ENCODE data around the gene ZBTB16.
A peak's percentile ranks its signal among the peaks of the same experiment; 100 is the strongest.

The ZBTB16 gene

GRCh38 chr11:114175706-114176105 is 116.2 kb downstream of the ZBTB16 start:
- H3K4me3 ChIP-seq (replicated peaks in 1 of 2; ENCODE audit: low read depth in 2 of 2, low read length in 2 of 2) = no peak overlapping the region
- TF ChIP-seq CTCF (IDR thresholded peaks at IDR 0.05; ENCODE audit: low read depth, low read length) = no peak
- DNase-seq (ENCODE audit: low read depth in 2 of 2) = no peak

- TF ChIP-seq CTCF (IDR thresholded peaks at IDR 0.05; ENCODE audit: low read depth, low read length) = no peak
Observed at GRCh38 chr11:114176321-114176720, 116.8 kb downstream of the ZBTB16 start.

GRCh38 chr11:114178656-114179055 is 119.1 kb downstream of the ZBTB16 start:
- H3K4me3 ChIP-seq (replicated peaks in 1 of 2; ENCODE audit: low read depth in 2 of 2, low read length in 2 of 2) = no peak overlapping the region
- no peak for DNase-seq (ENCODE audit: low read depth in 2 of 2)
- TF ChIP-seq CTCF (IDR thresholded peaks at IDR 0.05; ENCODE audit: low read depth, low read length) = no peak

More at GRCh38 chr11:114176321-114176720, 116.8 kb downstream of the ZBTB16 start:
- DNase-seq (ENCODE audit: low read depth in 2 of 2) = no peak
- H3K4me3 ChIP-seq (replicated peaks in 1 of 2; ENCODE audit: low read depth in 2 of 2, low read length in 2 of 2) = no peak overlapping the region

GRCh38 chr11:114179234-114179941 is 119.9 kb downstream of the ZBTB16 start:
- TF ChIP-seq CTCF (IDR thresholded peaks at IDR 0.05; ENCODE audit: low read depth, low read length) = no peak
- peak; percentile 99 for DNase-seq (ENCODE audit: low read depth in 2 of 2)
- peak overlapping the region; percentile 2 to 43 for H3K4me3 ChIP-seq (replicated peaks in 1 of 2; ENCODE audit: low read depth in 2 of 2, low read length in 2 of 2)

GRCh38 chr11:114180301-114181055 is 121.0 kb downstream of the ZBTB16 start:
- no peak for DNase-seq (ENCODE audit: low read depth in 2 of 2)
- peak overlapping the region; percentile 2 to 43 for H3K4me3 ChIP-seq (replicated peaks in 1 of 2; ENCODE audit: low read depth in 2 of 2, low read length in 2 of 2)
- TF ChIP-seq CTCF (IDR thresholded peaks at IDR 0.05; ENCODE audit: low read depth, low read length) = peak; percentile 52

- DNase-seq (ENCODE audit: low read depth in 2 of 2) = no peak
- TF ChIP-seq CTCF (IDR thresholded peaks at IDR 0.05; ENCODE audit: low read depth, low read length) = no peak
- H3K4me3 ChIP-seq (replicated peaks in 1 of 2; ENCODE audit: low read depth in 2 of 2, low read length in 2 of 2) = no peak overlapping the region
Observed at GRCh38 chr11:114181195-114181594, 121.7 kb downstream of the ZBTB16 start.

Measured in cardiac fibroblast (primary cell).